CD4-positive, CD25-positive, alpha-beta regulatory T cell (primary cell): ENCODE measurements around the gene ALK. TPM values are rescaled to one million over a fixed set of nuclear protein-coding genes. Genes with fewer than 3 reads are reported as not detected.

Experiments
- ATAC-seq, 2 donors: fragments of 150-1000 bp; cut with Tn5 transposase; one replicate each; pipeline ENCODE4 v1.10.0; 2021; ENCODE audit warnings: low read depth in 2 of 2, moderate number of reproducible peaks in 2 of 2, moderate library complexity in 1 of 2
- DNase-seq, 3 donors: peaks; one replicate each; pipeline versions ENCODE4 v3.0.0 to v3.0.0-alpha.2; 2012 to 2022; ENCODE audit warnings: mixed read lengths in 1 of 3
- H3K27ac ChIP-seq: one replicate; pipeline ENCODE4 v1.7.0; 2013; ENCODE audit warnings: mild to moderate bottlenecking, low read length; ENCODE audit not compliant: insufficient read depth, poor library complexity, severe bottlenecking
- H3K27me3 ChIP-seq: one replicate; pipeline ENCODE4 v1.7.0; 2013; ENCODE audit warnings: low read length; ENCODE audit not compliant: control insufficient read depth, insufficient read depth
- H3K36me3 ChIP-seq: one replicate; pipeline ENCODE4 v1.7.0; 2013; ENCODE audit warnings: mild to moderate bottlenecking, low read length, moderate library complexity; ENCODE audit not compliant: control insufficient read depth, insufficient read depth
- H3K4me1 ChIP-seq: 2 replicates; pipeline ENCODE4 v1.7.0; 2013; ENCODE audit warnings: mild to moderate bottlenecking, low read length; ENCODE audit not compliant: insufficient read depth, control insufficient read depth, poor library complexity, severe bottlenecking
- H3K4me3 ChIP-seq: one replicate; pipeline ENCODE4 v1.7.0; 2013; ENCODE audit warnings: low read depth, mild to moderate bottlenecking, low read length, moderate library complexity
- H3K9me3 ChIP-seq, 2 experiments: 1 replicate in 1 of 2; 2 replicates in 1 of 2; pipeline ENCODE4 v1.7.0; 2013; ENCODE audit warnings: low read length in 2 of 2, mild to moderate bottlenecking in 1 of 2, moderate library complexity in 1 of 2; ENCODE audit not compliant: control insufficient read depth in 2 of 2
- H3K27ac Mint-ChIP-seq, 3 donors: one replicate each; pipeline ENCODE4 v1.8.0; 2020 to 2022; ENCODE audit warnings: mild to moderate bottlenecking in 3 of 3, mixed read lengths in 3 of 3, moderate library complexity in 2 of 3
- H3K27me3 Mint-ChIP-seq: one replicate; pipeline ENCODE4 v1.8.0; 2022; ENCODE audit warnings: mild to moderate bottlenecking, mixed read lengths
- H3K36me3 Mint-ChIP-seq: one replicate; pipeline ENCODE4 v1.8.0; 2020; ENCODE audit warnings: mixed read lengths
- H3K4me1 Mint-ChIP-seq, 4 donors: one replicate each; pipeline ENCODE4 v1.8.0; 2020 to 2022; ENCODE audit warnings: mixed read lengths in 4 of 4, mild to moderate bottlenecking in 1 of 4
- H3K4me3 Mint-ChIP-seq, 4 donors: one replicate each; pipeline ENCODE4 v1.8.0; 2020 to 2022; ENCODE audit warnings: mild to moderate bottlenecking in 4 of 4, mixed read lengths in 4 of 4, moderate library complexity in 3 of 4
- H3K9me3 Mint-ChIP-seq, 7 donors: one replicate each; pipeline ENCODE4 v1.8.0; 2020 to 2022; ENCODE audit warnings: mixed read lengths in 7 of 7, mild to moderate bottlenecking in 3 of 7, moderate library complexity in 2 of 7
- polyA plus RNA-seq, 4 donors: library from polyadenylated mRNA; unstranded; fragments of 300-500 nt; fragmentation: Illumina TruSeq; gene quantifications; one replicate each; pipeline ENCODE4 v1.2.3, GENCODE V29; 2021
- total RNA-seq: library from RNA; stranded (reverse); gene quantifications from one replicate; pipeline ENCODE4 v1.2.3, GENCODE V29; 2022

Gene ALK
- total and polyA plus RNA-seq, 5 donors from 2014 or later, result not detected

GRCh38 chr2:29705616-29706015 lies 215.8 kb downstream of the ALK start:
- Histone ChIP-seq H3K4me3 (no peak overlapping the region), H3K9me3 (no peaks in the 10 kb centered on the region), H3K4me1 (no peaks in the 10 kb centered on the region), H3K27ac (no peak overlapping the region), H3K27me3 (no peaks in the 10 kb centered on the region), H3K36me3 (no peaks in the 10 kb centered on the region)
- no peak overlapping the region for H3K4me3 Mint-ChIP-seq
- H3K36me3 Mint-ChIP-seq, result no peaks in the 10 kb centered on the region
- H3K27ac Mint-ChIP-seq, result no peak overlapping the region
- no peak for DNase-seq
- no peaks in the 10 kb centered on the region for H3K9me3 Mint-ChIP-seq
- H3K4me1 Mint-ChIP-seq, result no peaks in the 10 kb centered on the region
- no peak for ATAC-seq
- H3K27me3 Mint-ChIP-seq, result peaks cover 4% of the 10 kb centered on the region

GRCh38 chr2:29703336-29703735 lies 218.1 kb downstream of the ALK start:
- DNase-seq, result no peak
- ATAC-seq, result no peak
- no peak overlapping the region for H3K4me3 Mint-ChIP-seq
- H3K4me1 ChIP-seq, result no peaks in the 10 kb centered on the region
- no peaks in the 10 kb centered on the region for H3K36me3 Mint-ChIP-seq
- H3K27ac Mint-ChIP-seq, result no peak overlapping the region
- H3K36me3 ChIP-seq, result no peaks in the 10 kb centered on the region
- H3K9me3 ChIP-seq, result no peaks in the 10 kb centered on the region
- H3K27ac ChIP-seq, result no peak overlapping the region
- H3K27me3 ChIP-seq, result no peaks in the 10 kb centered on the region
- peaks cover 8% of the 10 kb centered on the region for H3K27me3 Mint-ChIP-seq
- no peaks in the 10 kb centered on the region for H3K4me1 Mint-ChIP-seq
- no peak overlapping the region for H3K4me3 ChIP-seq
- H3K9me3 Mint-ChIP-seq, result no peaks in the 10 kb centered on the region

DNA sequence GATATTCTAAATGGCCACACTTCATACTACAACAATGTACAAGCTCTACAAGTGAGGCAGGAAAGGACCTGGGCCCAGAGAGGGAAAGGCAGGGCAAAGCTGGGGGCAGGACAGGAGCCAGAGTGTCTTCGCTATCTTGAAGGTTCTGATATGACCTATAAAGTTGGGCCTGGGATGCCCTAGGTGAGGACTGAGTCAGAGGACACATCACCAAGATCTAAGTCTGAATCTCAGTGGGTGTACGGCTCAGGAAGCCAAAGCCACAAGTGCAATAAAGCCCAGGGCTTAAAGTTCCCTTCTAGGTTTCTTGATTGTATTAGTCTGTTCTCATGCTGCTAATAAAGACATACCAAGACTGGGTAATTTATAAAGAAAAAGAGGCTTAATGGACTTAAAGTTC lies 219.1 kb downstream of the ALK start:
- Mint-ChIP-seq H3K9me3 (no peaks in the 10 kb centered on the region), H3K27me3 (peaks cover 8% of the 10 kb centered on the region), H3K4me3 (no peak overlapping the region), H3K4me1 (no peaks in the 10 kb centered on the region), H3K27ac (no peak overlapping the region), H3K36me3 (no peaks in the 10 kb centered on the region)
- H3K27me3 ChIP-seq, result no peaks in the 10 kb centered on the region
- no peaks in the 10 kb centered on the region for H3K36me3 ChIP-seq
- ATAC-seq (no peak), DNase-seq (no peak)
- H3K4me3 ChIP-seq, result no peak overlapping the region
- no peaks in the 10 kb centered on the region for H3K4me1 ChIP-seq
- H3K27ac ChIP-seq, result no peak overlapping the region
- H3K9me3 ChIP-seq, result no peaks in the 10 kb centered on the region

DNA sequence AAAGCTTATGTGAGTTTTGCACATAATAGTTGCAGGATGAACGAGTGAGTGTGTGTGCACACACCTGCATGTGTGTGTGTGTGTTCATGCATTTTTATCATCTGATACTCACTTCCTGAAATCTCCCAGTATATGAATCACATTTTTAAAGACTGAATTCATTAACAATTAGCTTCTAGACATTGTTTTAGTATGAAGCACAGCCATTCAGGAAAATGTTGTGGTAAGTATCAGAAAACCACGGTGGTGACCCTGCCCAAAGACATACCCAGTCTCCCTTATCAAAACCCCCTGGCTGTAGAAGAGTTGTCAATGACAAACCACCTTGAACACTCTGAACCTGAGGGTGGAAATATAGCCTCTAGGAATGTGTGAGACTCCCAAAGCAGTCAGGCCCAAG lies 220.8 kb downstream of the ALK start:
- Histone ChIP-seq H3K27me3 (no peaks in the 10 kb centered on the region), H3K27ac (no peak overlapping the region), H3K4me1 (no peaks in the 10 kb centered on the region), H3K4me3 (no peak overlapping the region), H3K9me3 (no peaks in the 10 kb centered on the region), H3K36me3 (no peaks in the 10 kb centered on the region)
- Mint-ChIP-seq H3K9me3 (no peaks in the 10 kb centered on the region), H3K4me1 (no peaks in the 10 kb centered on the region), H3K27ac (no peak overlapping the region), H3K4me3 (no peak overlapping the region), H3K27me3 (peaks cover 4% of the 10 kb centered on the region), H3K36me3 (no peaks in the 10 kb centered on the region)
- ATAC-seq (no peak), DNase-seq (no peak)

GRCh38 chr2:29699045-29699444 lies 222.3 kb downstream of the ALK start:
- H3K4me1 Mint-ChIP-seq, result no peaks in the 10 kb centered on the region

GRCh38 chr2:29698216-29698615 lies 223.2 kb downstream of the ALK start:
- DNase-seq (no peak), ATAC-seq (no peak)
- Histone ChIP-seq H3K4me1 (no peaks in the 10 kb centered on the region), H3K36me3 (no peaks in the 10 kb centered on the region), H3K4me3 (no peak overlapping the region), H3K27ac (no peak overlapping the region), H3K9me3 (no peaks in the 10 kb centered on the region), H3K27me3 (peaks cover 2% of the 10 kb centered on the region)
- no peaks in the 10 kb centered on the region for H3K4me1 Mint-ChIP-seq
- peak overlapping the region in 1 of 4 donors; percentile 78 for H3K4me3 Mint-ChIP-seq
- peaks cover 4% of the 10 kb centered on the region for H3K27me3 Mint-ChIP-seq
- H3K27ac Mint-ChIP-seq, result no peak overlapping the region
- H3K9me3 Mint-ChIP-seq, result no peaks in the 10 kb centered on the region
- no peaks in the 10 kb centered on the region for H3K36me3 Mint-ChIP-seq

More at GRCh38 chr2:29699045-29699444, 222.3 kb downstream of the ALK start:
- H3K27me3 ChIP-seq, result no peaks in the 10 kb centered on the region
- H3K36me3 ChIP-seq, result no peaks in the 10 kb centered on the region
- no peak for DNase-seq
- H3K9me3 ChIP-seq, result no peaks in the 10 kb centered on the region
- H3K9me3 Mint-ChIP-seq, result no peaks in the 10 kb centered on the region
- no peak overlapping the region for H3K4me3 ChIP-seq
- H3K27me3 Mint-ChIP-seq, result peaks cover 4% of the 10 kb centered on the region
- H3K27ac Mint-ChIP-seq, result no peak overlapping the region
- H3K4me3 Mint-ChIP-seq, result no peak overlapping the region
- H3K27ac ChIP-seq, result no peak overlapping the region
- ATAC-seq, result no peak
- H3K36me3 Mint-ChIP-seq, result no peaks in the 10 kb centered on the region
- H3K4me1 ChIP-seq, result no peaks in the 10 kb centered on the region

GRCh38 chr2:29697715-29698114 lies 223.7 kb downstream of the ALK start:
- Mint-ChIP-seq H3K4me3 (no peak overlapping the region), H3K27me3 (peaks cover 4% of the 10 kb centered on the region), H3K36me3 (no peaks in the 10 kb centered on the region), H3K4me1 (no peaks in the 10 kb centered on the region), H3K9me3 (peaks cover 0 to under 1% (median 0%) of the 10 kb centered on the region in 7 donors), H3K27ac (no peak overlapping the region)
- DNase-seq (no peak), ATAC-seq (no peak)
- Histone ChIP-seq H3K4me1 (no peaks in the 10 kb centered on the region), H3K4me3 (no peak overlapping the region), H3K27ac (no peak overlapping the region), H3K36me3 (no peaks in the 10 kb centered on the region), H3K27me3 (peaks cover 2% of the 10 kb centered on the region), H3K9me3 (no peaks in the 10 kb centered on the region)

- H3K27ac ChIP-seq, result no peak overlapping the region
- DNase-seq (no peak), ATAC-seq (no peak)
- H3K4me1 Mint-ChIP-seq, result no peaks in the 10 kb centered on the region
- H3K9me3 Mint-ChIP-seq, result peaks cover 0 to 3% (median 0%) of the 10 kb centered on the region in 7 donors
- no peaks in the 10 kb centered on the region for H3K36me3 ChIP-seq
- H3K27ac Mint-ChIP-seq, result no peak overlapping the region
- H3K4me3 ChIP-seq, result no peak overlapping the region
- no peaks in the 10 kb centered on the region for H3K36me3 Mint-ChIP-seq
- peaks cover 2% of the 10 kb centered on the region for H3K27me3 ChIP-seq
- no peaks in the 10 kb centered on the region for H3K9me3 ChIP-seq
- no peak overlapping the region for H3K4me3 Mint-ChIP-seq
- no peaks in the 10 kb centered on the region for H3K4me1 ChIP-seq
- peaks cover 4% of the 10 kb centered on the region for H3K27me3 Mint-ChIP-seq
Observed at GRCh38 chr2:29697181-29697580, 224.2 kb downstream of the ALK start.
